ENCODE measurements around the gene PRLR.

- TF ChIP-seq CTCF (IDR thresholded peaks at IDR 0.05) (peak; percentile 82), ZFX (IDR thresholded peaks at IDR 0.05; ENCODE audit: borderline replicate concordance) (no peak)
Observed at GRCh38 chr5:35089334-35090314, 140.7 kb downstream of the PRLR start.

Data from 22Rv1 (cell line).